GM12878 (cell line): ENCODE measurements around the gene ZNF276. TPM values are rescaled to one million over a fixed set of nuclear protein-coding genes. Genes with fewer than 3 reads are reported as not detected.

Experiments used
- NFXL1 ChIP-seq: fragments of 450-650 bp; IDR thresholded peaks from 2 replicates; pipeline ENCODE4 v1.6.1; 2017; ENCODE audit warnings: antibody characterized with exemption, mild to moderate bottlenecking, borderline replicate concordance
- NR2F1 ChIP-seq: fragments of 450-650 bp; conservative IDR thresholded peaks from 2 replicates; pipeline ENCODE4 v1.6.1; 2017; ENCODE audit warnings: mild to moderate bottlenecking
- PAX5 ChIP-seq: IDR thresholded peaks from 2 replicates; pipeline ENCODE4 v1.6.1; 2011; ENCODE audit warnings: low read depth, low read length, borderline replicate concordance
- ZNF217 ChIP-seq: fragments of 450-650 bp; IDR thresholded peaks from 2 replicates; pipeline ENCODE4 v1.6.1; 2017; ENCODE audit warnings: antibody characterized with exemption, mild to moderate bottlenecking
- ZNF687 ChIP-seq: fragments of 450-650 bp; IDR thresholded peaks from 2 replicates; pipeline ENCODE4 v1.6.1; 2017; ENCODE audit warnings: mild to moderate bottlenecking, moderate library complexity
- polyA plus RNA-seq, 11 experiments: library from polyadenylated mRNA; depleted of rRNA in 4 of 11; unstranded in 6 of 11; stranded (reverse) in 5 of 11; fragments of >200 nt; fragmentation: Nextera tagmentation in 4 of 11; fragmentation: Illumina TruSeq in 1 of 11; extraction: Ambion mirVana in 4 of 11; extraction: Trizol in 1 of 11; gene quantifications; 1 replicate in 1 of 11; 2 replicates in 10 of 11; pipeline versions ENCODE4 v1.2.1 to v1.2.3, GENCODE V29; 2011 to 2016; ENCODE audit warnings: inconsistent platforms in 2 of 11, missing spikeins in 2 of 11, low read depth in 1 of 11
- total RNA-seq, 4 experiments: library from RNA; depleted of rRNA in 3 of 4; stranded (reverse); fragments of >200 nt in 3 of 4; fragmentation: Illumina TruSeq in 1 of 4; extraction: Trizol in 1 of 4; gene quantifications; 2 replicates each; pipeline versions ENCODE4 v1.2.1 to v1.2.3, GENCODE V29; 2013 to 2021

Gene ZNF276
- total and polyA plus RNA-seq, 10 of the 15 experiments (the other 5 are each of a cell fraction or from before 2014, with no cell fraction given) = 0.27 to 22.7 (median 8.7) TPM

GRCh38 chr16:89700649-89701424, 20.5 kb upstream of the ZNF276 start (continued):
- TF ChIP-seq PAX5 (no peak), ZNF217 (0 out of 2 replicates have a peak, but pooled peaks have one; percentile 13), ZNF687 (peak; percentile 17), NFXL1 (0 out of 2 replicates have a peak, but pooled peaks have one; percentile 33), NR2F1 (peak; percentile 17; the same call in 1 of the 2 replicates)
